Lung microvascular endothelial cell (primary cell): ENCODE measurements around the gene KCNJ5. TPM values are rescaled to one million over a fixed set of nuclear protein-coding genes. Genes with fewer than 3 reads are reported as not detected.

Source experiments
- DNase-seq, 2 donors: peaks; one replicate each; pipeline versions ENCODE4 v3.0.0 to v3.0.0-alpha.2; 2010; ENCODE audit warnings: low read depth in 2 of 2
- total RNA-seq: library from RNA; depleted of rRNA; stranded (reverse); fragments of >200 nt; gene quantifications from 2 replicates; pipeline ENCODE4 v1.2.1, GENCODE V29; 2014

The KCNJ5 gene
- total RNA-seq, 1 donor from 2014 or later = not detected

DNA sequence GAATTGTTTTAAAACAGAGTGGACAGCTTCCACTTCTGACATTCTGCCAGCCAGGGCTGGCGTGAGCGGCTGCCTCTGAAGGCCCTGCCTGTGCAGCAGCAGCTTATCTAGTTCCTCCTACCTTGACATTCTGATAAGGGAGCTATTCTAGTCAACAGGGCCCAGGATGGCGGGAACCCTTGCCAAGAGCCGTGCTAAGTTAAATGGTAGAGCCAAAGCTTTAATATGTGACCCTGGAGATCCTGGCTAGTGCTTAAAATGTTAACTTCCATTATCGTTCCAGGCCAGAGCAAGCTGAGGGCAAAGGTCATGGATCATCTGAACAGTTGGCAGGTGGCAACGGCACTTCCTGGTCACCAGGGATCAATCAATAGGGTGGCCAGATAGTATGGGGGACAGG is 3.5 kb downstream of the KCNJ5 start:
- DNase-seq = no peak

DNA sequence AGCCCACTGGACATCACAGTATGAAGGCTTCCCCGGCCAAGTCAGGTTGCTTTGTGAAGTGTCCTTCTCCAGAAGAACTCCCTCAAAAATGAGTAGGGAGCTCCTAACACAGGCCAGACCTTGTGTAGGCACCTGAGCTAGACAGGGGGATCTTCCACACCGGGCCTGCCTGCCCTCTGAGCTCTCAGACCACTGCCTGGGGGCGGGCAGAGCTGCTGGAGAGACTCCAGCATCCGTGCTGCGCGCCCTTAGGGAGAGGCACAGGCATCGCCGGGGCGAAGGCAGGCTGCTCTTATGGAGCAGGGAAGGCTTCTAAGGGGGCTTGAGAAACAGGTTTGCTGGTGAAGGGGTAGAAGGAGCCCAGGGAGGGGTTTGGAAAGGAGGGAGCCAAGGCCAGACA is 4.4 kb downstream of the KCNJ5 start:
- no peak for DNase-seq

DNA sequence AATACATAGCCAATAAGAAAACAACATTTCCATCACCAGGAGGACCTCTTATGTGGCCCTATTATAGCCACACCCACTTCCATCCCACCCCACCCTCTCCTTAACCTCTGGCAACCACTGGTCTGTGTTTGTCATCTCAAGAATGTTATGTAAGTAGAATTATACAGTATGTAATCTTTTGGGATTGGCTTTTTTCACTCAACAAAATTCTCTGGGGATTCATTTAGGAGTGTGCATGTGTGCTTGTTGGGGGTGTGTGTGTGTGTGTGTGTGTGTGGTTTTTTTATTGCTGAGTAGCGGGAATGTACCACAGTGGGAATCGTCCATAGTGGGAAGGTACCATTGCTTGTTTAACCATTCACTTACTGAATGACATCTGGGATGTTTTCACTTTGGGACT is 5.2 kb downstream of the KCNJ5 start:
- DNase-seq = no peak

DNA sequence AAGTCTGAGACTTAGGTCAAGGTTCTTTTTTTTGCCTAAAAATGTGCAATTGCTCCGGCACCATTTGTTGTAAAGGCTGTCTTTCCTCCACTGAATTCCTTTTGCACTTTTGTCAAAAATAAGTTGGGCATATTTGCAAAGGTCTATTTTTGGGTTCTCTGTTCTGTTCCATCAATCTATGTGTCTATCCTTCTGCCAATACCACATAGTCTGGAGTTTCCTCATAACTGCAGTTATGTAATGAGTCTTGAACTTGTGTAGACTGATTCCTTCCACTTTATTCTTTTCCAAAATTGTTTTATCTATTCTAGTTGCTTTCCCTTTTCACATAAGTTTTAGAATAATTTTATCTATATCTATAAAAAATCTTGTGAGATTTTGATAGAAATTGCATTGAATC is 6.7 kb downstream of the KCNJ5 start:
- no peak for DNase-seq

- DNase-seq = no peak
These were observed 7.6 kb downstream of the KCNJ5 start for GRCh38 chr11:128898580-128899344.

- DNase-seq = no peak
These were observed 9.3 kb downstream of the KCNJ5 start for GRCh38 chr11:128900468-128900867.

DNA sequence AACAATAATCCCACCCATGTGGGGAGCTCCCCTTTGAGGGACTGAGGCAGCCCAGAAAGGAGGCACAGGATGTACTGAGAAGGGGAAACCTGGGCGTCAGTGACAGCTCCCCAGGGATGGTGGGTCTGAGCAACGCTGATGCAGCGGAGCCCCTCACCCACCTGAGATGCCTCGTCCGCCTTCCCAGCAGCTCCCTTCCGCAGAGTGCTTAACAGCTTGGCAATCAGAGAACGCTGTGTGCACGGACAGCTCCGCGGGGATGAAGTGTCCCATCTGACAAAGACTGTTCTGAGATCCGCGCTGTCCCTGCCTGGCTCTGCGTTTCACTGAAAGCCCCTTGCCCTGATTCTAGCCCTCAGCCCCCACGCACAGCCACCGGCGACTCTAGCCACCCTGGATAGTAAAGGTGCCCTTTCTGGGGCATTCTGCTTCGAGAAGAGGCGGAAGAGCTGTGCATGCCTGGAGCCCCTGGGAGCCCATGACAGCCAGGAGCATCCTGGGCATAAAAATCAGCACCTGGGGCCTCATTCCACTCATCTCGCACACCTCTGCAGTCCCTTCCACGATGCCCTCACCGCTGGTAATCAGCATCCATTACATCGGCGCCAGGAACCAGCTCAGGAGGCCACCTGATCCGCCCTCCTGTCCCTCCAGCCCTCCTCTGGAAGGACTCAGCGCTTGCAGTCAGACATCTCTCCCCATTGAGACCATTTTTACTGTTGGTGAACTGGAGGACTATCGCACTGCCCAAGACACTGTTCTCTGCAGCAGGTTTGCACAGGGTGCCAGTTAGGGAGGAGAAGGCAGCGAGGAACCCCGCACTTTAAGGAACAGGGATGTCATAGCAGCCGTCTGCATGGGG is 10.7 kb downstream of the KCNJ5 start:
- no peak for DNase-seq

DNA sequence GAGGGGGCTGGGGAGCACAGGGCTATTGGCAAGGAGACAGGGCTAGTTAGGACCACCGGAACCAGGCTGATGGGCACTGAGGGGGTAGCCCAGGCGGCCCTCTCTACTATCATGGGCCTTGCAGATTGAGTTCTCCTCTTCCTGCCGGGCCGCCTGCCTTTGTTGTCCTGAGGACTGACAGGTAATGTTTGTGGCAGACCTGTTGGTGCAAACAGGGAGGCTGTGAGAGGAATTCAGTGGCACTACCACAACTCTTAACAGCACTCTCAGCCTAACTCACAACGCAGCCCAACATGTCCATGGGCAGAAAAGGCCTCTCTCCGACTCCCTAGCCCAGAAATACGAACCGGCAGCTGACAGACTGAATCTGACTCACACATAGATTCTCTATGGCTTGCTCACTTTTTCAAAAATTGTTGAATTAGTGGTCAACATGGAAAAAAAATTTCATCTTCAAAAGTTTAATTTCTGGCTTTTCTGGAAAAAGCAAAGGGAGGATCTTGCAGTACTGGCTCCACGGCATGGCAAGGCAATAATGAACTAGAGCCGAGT is 11.4 kb downstream of the KCNJ5 start:
- DNase-seq = no peak

DNA sequence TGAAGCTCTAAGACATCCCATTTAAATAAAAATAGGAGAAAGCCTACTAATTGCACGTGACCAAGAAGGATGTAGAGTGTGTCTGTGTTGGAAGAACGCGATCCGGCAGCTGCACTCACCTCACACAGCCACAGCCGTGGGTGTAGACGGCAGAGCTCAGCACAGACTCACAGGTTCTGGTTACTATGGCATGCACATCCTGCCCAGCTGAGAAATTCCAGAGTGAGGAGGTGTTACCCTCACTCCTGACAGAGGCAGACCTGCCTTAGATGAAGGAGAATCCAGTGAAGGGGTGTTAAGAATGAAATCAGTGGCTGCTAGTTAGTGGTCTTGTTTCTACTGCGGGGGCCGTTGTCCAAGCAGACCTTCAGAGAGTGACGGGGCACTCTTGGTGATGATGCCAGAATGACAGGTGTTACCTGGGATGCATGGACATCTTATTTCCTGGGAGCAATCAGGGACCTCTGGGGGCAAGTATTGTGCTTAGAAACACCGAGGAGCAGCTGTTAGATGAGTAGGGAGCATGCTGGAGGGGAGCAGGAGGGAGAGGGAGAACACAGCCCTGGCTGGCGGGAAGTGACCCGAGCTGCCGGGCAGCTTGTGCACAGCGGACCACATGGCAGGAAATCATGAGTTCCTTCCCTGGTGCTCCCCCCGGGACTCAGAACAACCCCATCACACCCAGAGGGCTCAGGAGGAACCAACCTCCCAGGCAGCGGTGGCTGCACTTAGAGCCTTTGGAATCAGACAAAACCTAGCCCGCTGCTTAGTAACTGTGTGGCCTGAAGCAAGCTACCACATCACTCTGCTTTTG is 12.3 kb downstream of the KCNJ5 start:
- DNase-seq = no peak

- no peak for DNase-seq
These were observed 13.1 kb downstream of the KCNJ5 start for GRCh38 chr11:128904303-128904655.

- DNase-seq = peak in 1 of 2 donors; percentile 43
These were observed 13.6 kb downstream of the KCNJ5 start for GRCh38 chr11:128904656-128905344.

DNA sequence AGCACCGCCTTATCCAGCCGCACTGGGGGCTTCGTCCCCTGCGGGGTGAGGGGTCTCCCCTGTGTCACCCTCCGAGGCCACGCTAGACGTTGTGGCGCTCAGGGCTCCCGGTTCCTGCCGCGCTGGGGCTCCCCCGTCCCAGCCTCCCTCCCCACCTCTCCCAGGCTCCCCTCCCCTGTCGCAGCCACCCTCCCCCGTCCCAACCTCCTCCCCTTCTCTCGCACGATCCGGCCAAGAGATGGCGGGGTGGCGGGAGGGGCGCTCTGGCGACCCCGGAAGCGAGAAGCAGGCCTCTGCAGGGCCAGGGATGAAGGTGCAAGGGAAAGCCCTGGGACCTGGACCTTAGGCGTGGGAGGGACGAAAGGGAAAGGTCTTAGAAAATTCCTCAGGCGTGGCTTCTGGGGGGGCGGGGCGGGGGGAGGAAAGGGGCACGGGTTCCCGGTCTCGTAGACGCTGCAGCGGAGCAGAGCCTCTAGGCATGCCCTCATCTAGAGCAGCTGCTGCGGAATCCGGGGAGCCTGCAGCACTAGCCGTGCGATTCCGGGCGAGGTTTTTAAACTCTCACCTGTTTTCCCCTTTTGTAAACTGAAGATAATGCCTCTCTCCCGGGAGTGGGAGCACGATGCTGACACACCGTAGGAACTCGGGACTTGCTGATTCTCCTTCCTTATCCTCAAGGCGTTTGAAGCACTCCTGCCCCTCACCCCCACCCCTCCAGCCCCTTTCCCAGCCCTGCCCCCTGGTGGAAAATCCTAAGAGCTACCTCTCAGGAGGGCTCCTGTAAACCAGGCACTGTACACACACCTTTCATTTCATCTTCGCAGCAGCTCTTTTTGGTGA is 14.4 kb downstream of the KCNJ5 start:
- DNase-seq = peak; percentile 17 to 31

DNA sequence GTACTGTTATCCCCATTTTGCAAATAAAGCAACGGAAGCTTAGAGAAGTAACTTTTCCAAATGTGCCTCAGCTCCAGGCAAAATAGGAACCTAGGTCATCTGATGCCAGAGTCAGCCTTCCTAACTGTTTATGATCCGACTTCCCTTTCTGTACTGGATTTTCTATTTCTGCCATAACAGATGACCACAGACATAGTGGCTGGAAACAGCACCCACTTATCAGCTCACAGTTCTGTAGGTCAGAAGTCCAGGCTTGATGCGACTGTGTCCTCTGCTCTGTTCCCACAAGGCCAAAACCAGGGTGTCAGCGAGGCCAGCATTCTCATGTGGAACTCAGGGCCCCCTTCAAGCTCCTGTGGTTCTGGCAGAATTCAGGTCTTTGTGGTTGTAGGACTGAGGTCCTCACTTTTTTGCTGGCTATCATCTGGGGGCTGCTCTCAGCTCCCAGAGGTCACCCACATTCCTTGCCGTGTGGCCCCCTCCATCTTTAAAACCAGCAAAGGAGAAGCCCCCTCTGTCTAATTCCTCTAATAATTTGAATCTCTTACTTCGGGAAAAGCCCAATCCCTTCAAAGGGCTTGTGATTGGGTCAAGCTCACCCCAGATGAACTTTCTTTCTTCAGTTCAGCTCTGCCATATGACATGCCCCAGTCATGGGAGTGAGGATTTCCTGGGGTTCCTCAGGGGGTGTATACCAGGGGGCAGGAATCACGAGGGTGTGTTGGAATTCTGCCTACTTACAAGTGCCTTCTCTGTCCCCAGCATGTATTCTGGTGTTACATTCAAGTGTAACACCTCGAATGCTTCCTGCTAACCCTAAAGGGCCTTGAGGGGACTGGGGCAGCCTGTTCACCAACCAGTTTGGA is 15.3 kb downstream of the KCNJ5 start:
- DNase-seq = no peak

GRCh38 chr11:128907585-128907984 is 16.4 kb downstream of the KCNJ5 start:
- DNase-seq = no peak

DNA sequence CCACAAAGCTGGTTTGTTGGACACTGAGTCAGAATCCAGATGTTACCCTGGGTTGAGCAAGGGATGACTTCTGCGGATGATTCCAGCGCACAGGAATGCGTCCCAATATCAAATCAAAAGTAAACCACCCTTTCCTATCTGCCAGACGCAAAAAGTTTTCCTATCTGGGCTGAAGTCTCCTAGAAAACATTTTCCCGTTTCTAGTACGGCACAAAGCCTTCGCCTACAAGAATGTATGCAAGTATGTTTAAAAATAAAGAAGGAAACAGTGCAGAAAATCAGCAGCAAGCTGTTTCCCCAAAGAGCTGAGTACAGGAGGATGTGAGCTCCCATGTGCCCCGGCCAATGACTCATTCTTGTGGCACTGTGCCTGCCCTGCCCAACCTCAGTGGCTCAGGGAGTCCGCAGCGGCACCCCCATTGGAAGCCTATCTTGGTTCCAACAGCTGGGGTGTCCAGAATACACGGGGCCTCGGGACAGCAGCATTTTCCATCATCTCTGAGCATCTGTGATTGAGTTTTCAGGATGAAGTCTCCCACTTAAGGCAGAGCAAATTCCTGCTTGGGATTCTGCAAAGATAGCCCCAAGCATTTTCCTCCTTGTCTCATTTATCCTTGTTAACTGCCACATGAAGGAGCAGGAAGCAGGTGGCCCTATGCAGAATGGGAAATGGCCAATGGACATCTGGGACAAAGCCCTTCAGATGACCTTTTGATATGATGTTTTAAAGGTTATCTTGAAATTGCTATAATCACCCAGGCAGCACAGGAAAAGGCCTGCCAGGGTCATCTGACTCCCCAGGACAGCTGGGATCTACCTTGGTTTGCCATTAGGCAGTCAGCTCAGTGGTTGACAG is 17.5 kb downstream of the KCNJ5 start:
- peak; percentile 57 to 83 for DNase-seq

GRCh38 chr11:128909438-128910125 is 18.4 kb downstream of the KCNJ5 start:
- DNase-seq = no peak

- no peak for DNase-seq
These were observed 19.4 kb downstream of the KCNJ5 start for GRCh38 chr11:128910576-128910975.

- no peak for DNase-seq
These were observed 20.1 kb downstream of the KCNJ5 start for GRCh38 chr11:128911239-128911638.
